HG02885 (cell line): Measurements from ENCODE around the gene SDR39U1.
"Not testable (repeated sequence)": the region's sequence is repeated elsewhere in the genome, so short reads cannot be mapped to it uniquely, and the experiment has no call there.

Experiments
- ATAC-seq: cut with Tn5 transposase; IDR thresholded peaks from one replicate; pipeline ENCODE4 v1.9.1; 2021; ENCODE audit warnings: mild to moderate bottlenecking; ENCODE audit not compliant: unreplicated experiment, poor library complexity

Gene SDR39U1

GRCh38 chr14:24450828-24451227 is 8.3 kb upstream of the SDR39U1 start:
- ATAC-seq = not testable (repeated sequence)

- ATAC-seq = no peak
Observed at GRCh38 chr14:24443053-24443665, 583 bp upstream of the SDR39U1 start.

- ATAC-seq = no peak
Observed at GRCh38 chr14:24441904-24442239, 704 bp downstream of the SDR39U1 start.

GRCh38 chr14:24441485-24441884 is 1.1 kb downstream of the SDR39U1 start:
- ATAC-seq = no peak

- ATAC-seq = no peak
Observed at GRCh38 chr14:24440606-24441399, 1.8 kb downstream of the SDR39U1 start.

GRCh38 chr14:24439830-24440605 is 2.6 kb downstream of the SDR39U1 start:
- no peak for ATAC-seq

GRCh38 chr14:24439257-24439656 is 3.3 kb downstream of the SDR39U1 start:
- ATAC-seq = no peak

GRCh38 chr14:24438223-24439097 is 4.1 kb downstream of the SDR39U1 start:
- no peak for ATAC-seq

GRCh38 chr14:24437736-24438067 is 4.9 kb downstream of the SDR39U1 start:
- no peak for ATAC-seq

- no peak for ATAC-seq
Observed at GRCh38 chr14:24437020-24437735, 5.4 kb downstream of the SDR39U1 start.

GRCh38 chr14:24436355-24437019 is 6.1 kb downstream of the SDR39U1 start:
- ATAC-seq = peak; percentile 51

GRCh38 chr14:24435998-24436354 is 6.6 kb downstream of the SDR39U1 start:
- ATAC-seq = no peak

GRCh38 chr14:24435192-24435810 is 7.3 kb downstream of the SDR39U1 start:
- no peak for ATAC-seq

GRCh38 chr14:24434676-24435075 is 7.9 kb downstream of the SDR39U1 start:
- ATAC-seq = no peak

- ATAC-seq = no peak
Observed at GRCh38 chr14:24434036-24434435, 8.5 kb downstream of the SDR39U1 start.

- no peak for ATAC-seq
Observed at GRCh38 chr14:24432259-24433131, 10.1 kb downstream of the SDR39U1 start.

GRCh38 chr14:24431569-24432258 is 10.9 kb downstream of the SDR39U1 start:
- peak; percentile 58 for ATAC-seq
